RPMI8226 (cell line): ENCODE results near the gene SRCIN1.
A peak's percentile ranks its signal among the peaks of the same experiment; 100 is the strongest.

ENCODE experiments used
- DNase-seq: peaks from one replicate; pipeline ENCODE4 v3.0.0-alpha.2; 2015

Gene SRCIN1

DNA sequence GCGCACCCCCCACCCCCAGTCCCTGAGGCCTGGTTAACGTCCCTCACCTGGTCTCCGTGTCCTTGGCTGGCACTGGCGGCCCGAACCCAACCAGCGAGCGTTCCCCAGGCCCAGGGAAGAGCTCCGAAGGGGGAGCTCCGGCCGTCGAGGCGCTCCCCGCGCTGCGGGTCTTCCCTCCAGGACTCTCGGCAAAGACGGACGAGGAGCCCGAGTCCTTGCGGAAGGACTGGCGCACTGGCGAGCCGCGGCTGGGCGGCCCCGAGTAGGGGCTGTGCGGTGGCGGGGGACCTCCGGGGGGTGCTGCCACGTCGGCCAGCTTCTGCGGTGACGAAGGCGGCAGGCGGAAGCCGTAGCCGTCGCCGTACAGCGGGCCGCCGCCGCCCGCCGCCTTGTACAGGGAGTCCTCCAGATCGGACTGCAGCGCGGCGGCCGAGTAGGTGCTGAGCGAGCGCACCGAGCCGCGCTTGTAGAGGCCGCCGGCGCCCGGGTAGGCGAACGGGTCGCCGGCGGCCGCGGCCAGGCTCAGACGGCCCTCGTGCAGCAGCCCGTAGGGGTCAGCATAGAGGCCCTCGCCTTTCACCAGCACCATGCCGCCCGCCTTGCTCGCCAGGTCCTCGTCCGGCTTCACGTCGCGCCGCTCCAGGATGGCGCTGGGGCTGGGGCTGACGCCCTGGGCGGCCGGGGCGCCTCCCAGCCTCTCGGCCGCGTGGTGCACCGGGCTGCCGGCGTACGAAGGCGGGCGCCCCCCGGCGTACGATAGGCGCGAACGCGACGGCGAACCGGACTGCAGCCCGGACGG lies 44.1 kb downstream of the SRCIN1 start:
- DNase-seq, result no peak

DNA sequence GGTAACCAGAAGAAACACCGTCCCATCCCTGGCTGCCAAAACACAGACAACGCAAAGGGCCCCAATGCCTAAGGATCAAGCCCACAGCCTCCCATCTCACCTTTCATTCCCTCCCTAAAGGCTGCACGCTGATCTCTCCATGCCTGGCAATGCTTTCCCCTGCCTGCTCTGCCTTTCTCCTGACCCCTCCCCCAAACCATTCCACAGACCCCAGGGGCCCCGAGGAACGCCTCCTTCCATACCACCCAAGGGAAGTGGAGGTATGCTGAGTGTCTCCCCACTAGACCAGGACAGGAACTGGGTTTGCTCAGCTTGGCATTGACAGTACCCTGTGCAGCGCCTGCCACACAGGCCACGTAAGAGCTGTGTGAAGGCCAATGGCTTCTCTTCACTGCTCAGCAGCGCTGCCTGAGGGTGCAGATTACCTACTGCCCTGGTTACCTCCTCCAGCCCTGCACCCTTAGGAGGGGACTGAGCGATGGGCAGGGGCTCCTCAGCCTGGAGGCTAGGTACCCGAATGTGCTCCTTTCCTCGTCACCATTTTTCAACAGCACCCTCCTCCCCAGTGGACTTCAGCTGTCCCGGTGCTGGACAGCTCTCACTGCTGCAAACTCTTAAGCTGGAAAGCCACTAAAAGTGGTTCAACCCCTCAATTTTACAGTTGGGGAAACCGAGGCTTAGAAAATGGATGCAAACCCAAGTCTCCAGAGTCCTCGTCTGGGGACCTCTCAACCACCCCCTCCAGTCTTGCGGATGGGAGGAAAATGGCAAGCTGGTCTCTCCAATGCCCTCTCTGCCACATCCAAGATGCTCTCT lies 45.0 kb downstream of the SRCIN1 start:
- no peak for DNase-seq

DNA sequence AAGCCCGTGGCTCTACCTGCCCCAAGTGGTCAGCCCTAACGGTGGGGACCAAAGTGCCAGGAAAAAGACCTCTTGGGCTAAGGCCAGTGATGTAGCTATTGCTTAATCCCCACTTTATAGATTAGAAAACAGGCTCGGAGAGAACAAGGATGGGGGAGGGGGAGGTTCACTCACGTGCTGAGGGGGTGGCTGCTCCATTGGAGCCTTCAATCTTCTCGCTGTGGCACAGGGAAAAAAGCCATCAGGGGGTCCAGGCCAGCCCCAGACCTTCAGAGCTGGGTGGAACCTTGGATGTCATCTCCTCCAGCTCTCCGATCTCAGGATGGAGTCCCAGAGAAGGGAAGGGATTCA lies 45.9 kb downstream of the SRCIN1 start:
- no peak for DNase-seq

DNA sequence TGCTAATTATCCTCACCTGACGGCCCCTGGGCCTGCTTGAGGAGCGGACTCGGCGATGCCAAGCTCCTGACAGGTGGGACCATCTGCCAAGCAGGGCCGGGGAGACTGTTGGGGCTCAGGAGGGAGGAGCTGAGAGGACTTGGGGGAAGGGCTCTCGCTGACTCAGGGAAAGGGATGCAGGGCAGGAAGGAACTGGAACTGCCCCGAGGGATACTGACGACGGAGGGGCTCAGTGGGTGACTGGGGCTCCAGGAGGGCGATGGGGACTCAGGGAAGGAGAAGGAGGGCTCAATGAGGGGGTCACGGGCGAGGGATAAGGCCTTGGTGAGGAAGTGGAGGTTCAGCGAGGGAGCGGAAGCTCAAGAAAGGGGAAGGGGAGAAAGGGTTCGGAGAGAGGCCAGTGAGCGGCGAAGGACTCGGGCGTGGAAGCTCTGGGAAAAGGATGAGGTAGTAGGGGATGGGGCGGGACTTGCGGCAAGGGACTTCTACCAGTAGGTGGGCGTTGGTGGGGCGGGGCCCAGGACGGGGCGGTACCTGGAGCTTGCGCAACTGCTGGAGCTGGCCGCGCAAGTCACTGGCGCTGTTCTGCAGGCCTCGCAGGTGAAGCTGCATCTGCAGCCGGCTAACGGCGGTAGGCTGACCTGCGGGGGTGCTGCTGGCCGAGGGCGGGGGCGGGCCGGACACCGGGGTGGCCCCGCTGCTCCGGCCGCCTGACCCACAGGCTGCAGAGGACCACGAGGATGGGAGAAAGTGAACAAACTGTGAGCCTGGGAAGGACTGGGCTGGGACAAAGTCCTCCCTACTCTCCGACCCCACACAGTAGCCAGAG lies 46.5 kb downstream of the SRCIN1 start:
- DNase-seq, result peak; percentile 90

DNA sequence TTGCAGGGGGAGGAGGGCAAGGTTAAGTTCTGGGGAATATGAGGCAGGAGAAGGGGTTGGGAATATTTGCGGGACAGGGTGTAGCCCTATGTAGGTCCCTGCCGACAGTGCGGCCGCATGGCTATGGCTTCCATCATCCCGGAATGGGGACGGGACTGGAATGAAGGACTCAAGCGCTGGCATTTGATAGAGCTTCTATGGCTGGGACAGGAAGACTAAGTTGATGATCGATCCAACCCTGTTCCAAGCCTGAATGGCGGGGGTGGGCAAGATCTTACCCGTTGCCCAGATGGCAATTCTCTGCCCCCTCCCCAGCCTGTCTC lies 47.1 kb downstream of the SRCIN1 start:
- DNase-seq, result no peak

DNA sequence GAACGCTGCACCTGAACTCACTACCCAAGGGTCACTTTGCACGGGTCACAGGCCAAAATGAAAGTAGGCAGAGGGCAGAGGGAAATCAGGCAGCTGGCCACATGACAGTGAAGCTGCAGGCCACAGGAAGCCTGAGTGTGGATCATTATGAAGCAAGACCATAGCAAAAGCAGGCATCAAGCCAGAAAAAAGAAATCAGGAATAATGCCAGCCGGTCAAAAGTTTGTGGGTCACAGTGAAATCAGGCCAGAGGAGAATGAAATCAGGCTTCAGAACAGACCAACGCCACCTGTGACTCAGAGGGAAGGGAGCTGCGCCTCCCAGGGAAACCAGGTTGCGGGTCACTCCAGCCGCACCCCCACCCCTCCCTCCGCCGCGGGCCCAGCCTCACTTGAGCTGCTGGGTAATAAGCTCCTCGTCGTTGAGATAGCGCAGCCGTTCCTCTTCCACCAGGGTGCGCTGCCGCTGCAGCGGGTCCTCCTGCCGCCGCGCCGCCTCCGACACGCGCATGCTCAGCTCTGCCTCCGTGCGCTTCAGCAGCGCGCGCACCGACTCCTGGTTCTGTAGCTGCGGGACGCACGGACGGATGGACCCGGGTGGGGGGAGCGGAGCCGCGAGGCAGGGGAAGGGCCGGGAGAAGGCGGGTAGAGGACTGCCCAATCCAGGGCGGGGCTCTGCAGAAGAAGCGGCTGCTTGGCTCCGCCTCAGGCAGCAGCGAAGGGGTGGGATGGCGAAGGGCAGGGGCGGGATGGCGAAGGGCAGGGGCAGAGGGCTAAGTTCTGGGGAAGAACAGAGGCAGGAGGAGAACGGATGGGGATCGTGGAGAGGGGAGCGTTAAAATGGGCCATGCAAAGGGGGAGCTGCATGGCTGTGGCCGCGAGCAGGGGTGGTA lies 47.7 kb downstream of the SRCIN1 start:
- peak; percentile 95 for DNase-seq

DNA sequence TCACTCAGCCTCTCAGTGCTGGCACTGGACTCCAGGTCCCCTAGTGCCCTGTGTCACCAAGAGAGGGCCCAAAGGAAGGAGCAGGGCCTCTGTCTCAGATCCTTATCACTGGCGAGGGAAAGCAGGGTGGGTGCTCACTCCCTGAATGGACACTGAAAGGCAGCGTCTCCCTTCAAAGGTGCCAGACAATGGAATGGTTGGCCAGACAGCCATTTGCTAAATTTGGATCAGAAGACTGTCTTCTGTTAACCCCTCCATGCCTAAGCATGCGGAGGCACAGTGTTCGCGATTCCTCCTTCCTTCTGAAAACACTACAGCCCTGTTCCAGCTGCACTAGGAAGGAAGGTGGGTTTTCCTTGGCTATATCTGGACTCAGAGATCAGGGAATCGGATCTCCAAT lies 48.4 kb downstream of the SRCIN1 start:
- DNase-seq, result no peak

DNA sequence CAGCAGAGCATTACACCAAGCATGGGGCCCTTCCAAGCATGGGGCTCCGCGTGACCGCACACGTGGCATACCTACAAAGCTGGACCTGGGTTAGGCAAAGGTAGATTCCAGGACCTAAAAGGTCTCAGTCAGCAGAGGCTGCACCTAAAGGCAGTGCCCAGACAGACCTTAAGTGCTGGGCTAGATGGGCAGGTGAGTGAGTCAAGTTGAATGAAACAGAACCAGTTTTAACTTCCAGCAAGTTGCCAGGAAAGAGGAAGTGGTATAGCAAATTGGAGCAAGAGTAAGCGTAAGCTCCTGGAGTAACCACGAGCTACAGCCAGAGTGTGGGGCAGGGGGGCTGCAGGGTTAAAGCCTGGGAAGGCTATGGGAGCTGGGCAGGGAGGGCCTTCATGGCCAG lies 49.5 kb downstream of the SRCIN1 start:
- no peak for DNase-seq

DNA sequence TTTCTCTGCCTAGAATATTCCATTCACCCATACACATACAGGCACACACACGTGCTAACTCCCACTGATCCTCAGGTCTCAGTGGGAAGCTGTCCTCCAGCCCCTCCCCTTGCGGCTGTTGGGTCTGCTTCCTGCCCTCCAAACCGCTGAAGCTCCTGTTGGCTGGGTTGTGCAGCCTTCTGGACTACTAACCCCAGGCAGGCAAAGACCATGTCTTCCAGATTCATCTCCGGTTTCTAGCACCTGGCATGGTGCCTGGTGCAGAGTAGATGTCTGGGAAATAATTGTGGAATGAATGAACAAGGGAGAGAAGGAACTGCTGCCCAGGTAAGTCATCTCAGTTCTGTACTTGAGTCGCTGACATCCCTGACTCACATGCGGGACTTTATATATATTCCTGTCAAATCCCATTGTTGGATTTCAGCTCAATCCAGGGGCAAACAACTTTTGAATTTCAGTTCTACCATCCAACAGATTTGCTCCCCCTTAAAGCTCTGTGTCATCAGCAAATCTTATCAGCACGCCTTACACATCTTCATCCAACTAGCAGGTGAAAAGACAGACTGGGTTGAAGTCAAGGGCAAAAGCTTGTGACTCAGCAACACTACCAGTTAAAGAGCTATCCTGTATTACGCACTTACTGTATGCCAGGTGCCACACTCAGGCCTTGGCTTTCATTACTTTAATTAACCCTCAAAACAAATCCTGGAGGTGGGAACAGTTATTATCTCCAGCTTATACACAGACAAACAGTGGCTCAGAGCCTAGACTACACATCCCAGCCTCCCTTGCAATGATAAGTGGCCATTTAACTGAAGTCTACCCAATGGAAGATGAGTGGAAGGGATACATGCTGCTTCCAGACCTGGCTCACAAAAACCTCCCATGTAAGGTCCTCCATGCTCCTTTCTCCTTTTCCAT lies 51.1 kb downstream of the SRCIN1 start:
- no peak for DNase-seq

DNA sequence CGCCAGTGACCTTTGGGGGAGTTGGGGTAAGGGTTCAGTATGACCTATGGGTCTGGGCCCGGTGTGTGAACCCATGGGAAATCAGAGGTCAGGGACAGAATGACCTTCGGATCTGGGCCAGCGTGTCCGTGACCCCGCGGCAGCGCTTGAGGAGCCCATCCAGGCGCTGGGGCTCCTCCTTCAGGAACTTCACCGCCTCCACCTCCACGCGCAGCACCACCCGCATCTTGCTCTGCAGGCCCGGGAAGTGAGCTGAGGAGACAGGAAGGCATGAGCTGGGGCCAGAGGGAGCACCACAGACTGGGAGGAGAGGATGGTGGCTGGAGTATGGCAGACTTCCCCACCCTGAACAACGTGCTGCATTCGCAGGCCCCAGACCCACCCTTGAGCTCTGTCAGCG lies 53.4 kb downstream of the SRCIN1 start:
- no peak for DNase-seq

DNA sequence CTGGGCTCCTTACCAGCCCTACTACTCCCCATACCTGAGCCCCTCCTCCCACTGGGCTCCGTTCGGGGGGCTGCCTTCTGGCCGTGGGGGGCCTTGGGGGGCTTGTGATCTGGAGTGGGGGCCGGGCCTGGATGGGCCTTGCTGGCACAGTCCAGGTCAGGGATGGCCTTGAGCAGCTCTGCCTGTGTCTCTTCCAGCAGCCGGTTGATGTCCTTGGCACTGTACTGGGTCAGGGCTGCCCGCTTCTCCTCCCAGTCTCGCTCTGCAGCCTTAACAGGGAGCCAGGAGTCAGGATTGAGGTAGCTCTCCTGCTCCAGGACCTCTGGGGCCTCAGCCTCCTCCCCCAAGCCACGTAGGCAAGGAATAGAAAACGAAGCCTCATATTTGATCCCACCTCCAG lies 54.6 kb downstream of the SRCIN1 start:
- DNase-seq, result no peak

DNA sequence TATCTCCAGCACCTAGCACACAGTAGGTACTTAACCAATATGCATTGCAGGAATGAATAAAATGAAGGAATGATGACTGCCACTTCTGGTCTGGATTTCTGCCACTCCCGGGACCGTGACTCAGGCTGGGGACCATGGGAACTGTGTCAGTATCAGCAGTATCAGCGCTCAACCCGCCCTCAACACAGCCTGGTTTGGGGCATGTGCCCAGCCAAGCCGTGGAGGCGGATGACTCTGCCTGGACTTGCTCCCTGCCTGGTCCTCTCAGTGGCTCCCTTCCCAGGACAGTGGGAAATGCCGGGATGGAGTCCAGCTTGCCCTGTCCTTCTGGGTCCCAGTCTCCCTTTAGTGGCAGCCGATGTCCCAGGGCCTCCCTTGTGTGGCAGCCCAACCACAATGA lies 55.1 kb downstream of the SRCIN1 start:
- no peak for DNase-seq

DNA sequence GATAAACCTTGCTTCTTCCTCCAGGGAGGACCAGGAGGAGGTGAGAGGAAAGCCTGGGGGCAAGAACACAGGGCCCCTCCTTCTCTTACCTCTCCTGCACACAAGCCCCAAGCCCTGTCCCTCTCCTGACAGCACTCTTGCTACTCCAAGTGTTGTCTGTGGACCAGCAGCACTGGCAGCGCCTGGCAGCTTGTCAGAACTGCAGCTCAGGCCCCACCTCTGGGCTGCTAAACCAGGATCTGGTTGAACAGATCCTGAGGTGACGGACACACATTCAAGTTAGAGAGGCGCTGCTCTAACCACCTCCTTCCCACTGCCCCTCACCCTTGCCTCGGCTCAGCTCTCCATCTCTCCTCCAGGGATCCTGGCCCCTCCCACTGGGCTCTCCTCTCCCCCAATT lies 56.5 kb downstream of the SRCIN1 start:
- DNase-seq, result no peak

DNA sequence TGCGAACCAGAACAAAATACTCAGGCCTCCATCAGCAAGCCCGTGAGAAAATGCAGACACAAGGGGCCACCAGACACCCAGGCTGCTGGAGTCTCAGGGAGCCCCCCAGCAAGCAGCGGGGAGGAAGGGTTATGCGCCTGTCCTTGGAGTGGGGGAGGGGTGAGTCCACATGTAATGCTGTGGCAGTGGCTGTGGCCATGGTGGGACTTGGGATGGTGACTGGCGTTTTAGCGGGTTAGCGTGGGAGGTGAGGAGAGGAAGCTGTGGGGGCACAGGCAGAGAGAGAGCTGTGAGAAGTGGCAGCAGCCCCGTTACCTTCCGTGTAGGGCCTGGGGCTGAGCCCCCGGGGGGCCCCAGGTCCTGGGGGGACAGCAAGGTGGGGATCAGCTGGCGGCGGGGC lies 58.3 kb downstream of the SRCIN1 start:
- DNase-seq, result no peak

DNA sequence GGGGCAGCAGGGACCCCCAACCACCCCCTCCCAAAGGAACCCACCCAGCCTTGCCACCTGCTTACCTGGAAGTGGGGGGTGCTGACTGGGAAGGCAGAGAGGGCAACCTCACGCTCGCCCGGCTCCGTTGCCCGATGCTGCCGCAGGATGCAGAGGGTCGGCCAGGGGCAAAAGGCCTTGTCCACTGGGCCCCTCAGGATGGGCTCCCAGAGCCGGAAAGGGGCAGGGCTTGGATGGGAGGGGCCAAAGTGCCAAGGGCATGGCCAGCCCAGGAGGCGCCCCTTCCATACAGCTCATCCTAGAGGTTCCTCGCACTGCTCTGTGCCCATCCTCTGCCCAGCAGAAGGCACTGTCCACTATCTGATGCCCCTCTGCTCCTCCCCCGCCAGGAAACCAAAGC lies 59.4 kb downstream of the SRCIN1 start:
- DNase-seq, result no peak

DNA sequence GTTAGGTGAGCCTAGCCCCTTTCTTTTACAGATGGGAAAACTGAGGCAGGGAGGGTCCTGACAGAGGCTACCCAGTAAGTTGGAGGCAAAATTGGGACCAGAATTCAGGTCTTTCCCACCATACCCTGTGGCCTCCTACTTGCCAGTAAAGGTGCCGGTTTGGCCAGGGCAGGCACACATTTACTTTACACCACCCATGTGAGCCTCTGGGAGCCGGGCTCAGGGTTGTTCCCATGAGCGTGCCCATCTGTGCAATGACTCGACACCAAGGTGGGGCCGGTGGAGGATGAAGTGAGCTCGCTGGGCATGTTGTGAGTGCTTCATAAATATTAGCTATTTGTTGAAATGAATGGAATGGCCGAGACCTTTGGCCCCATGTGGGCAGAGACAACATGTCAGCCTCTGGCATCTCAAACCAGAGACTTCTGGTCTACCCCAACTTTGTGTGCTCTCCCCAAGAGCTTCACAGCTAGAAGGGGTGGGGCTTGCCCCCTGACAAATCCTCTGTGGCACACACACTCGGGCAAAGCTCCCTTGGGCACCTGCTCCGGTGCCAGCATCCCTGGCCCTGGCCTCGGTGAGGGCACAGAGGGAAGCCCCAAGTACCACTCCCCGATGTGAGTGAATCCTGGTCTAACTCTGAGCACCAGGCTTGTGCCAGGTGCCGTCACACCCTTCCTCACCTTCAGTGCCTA lies 60.1 kb downstream of the SRCIN1 start:
- no peak for DNase-seq

DNA sequence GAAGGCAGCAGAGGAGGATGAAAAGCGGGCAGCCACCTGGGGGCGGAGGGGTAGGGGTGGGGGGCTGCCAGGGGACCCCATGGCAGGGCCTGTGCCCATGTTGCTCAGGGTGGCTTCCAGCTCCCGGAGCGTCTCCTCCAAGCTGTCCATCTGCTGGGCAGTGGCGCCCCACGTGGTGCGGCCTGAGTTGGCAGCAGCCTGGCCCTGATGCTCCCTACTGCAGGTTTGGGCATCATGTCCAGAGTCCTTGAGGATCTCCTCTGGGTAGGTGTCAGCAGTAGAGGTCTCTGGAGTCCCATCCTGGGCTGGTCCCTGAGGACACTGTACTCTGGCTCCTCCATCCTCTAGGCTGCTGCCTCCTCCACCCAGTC lies 60.9 kb downstream of the SRCIN1 start:
- peak; percentile 37 for DNase-seq

DNA sequence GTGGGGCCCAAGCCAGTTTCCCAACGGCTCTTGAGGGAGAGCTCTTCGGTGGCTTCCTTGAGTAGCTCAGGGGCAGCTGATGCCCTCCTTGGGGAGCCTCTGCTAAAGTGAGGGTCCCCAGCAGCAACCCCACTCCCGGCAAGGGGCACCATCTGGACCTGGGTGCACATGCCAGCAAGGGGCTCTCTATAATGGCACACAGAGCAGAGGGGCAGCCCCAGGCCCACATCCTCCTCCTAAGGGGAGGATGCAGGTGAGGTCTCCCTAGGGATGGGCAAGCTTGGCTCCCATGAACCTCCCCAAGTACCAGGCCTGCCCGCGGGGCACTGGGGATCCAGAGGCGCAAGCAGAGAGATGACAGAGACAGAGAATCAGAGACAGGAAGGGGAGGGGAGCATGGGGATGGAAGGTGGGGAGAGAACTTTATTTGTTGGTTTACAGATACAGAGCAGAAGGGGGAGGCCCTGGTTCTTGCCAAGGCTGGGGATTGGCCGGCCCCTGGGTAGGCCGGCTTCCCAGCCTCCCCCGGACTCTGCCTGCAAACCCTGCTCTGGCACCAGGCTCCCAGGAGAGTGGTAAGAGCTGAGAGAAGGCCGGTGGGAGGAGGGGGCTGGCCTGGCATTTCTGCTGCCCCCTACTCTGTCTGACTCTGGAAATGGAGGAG lies 61.4 kb downstream of the SRCIN1 start:
- DNase-seq, result no peak

DNA sequence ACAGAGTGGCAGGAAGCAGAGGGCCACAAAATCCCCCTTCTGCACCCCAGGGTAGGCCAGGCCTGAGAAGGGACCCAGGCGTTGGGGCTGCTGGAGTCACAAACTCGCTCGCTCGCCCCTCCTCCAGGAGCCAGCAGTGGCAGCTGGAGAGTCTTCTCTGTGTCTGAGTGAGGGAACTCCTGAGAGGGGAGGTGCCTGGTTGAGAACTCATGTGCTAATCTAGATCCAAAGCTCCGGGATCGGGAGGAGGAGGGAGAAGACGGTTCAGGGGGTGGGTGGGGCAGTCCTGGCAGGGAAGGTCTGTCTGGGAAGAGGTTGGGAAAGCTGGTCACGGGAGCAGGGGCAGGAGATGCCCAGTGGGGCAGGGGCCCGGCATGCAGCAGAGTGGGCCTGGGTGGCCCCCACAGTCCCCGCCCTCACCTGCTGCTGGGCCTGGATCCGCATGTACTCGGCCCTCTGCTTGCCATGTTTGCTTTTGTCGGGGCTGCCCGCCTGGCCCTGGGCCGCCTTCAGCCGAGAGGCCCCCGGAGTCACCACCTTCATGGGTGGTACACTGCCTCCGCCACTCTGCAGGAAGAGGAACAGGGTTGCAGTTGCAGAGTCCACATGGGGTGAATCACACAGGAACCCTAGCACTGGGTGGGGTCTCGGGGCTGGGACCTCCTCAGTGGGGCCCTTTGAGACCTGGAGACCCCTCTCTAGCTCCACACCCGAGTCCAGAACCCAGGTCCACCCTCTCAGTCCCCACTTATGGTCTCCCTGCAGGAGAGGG lies 62.2 kb downstream of the SRCIN1 start:
- DNase-seq, result no peak

DNA sequence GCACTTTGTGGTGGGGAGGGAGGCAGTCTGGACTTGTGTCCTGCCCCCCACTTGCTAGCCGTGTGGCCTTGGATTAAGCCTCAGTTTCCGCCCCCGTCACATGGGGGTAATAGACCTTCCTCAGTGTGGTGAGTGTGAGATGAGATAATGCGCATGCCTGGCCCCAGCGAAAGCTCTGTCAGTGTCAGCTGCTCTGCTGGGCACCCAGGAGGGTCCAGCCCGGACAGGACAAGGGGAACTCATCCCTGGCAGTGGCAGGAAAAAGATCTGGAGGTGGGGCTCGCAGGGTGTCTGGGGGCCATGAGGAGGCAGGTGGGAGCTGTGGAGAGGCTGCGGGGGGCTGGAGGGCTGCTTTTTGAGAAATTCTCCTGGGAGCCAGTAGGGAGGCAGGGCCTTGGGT lies 63.5 kb downstream of the SRCIN1 start:
- no peak for DNase-seq
